CD4-positive, alpha-beta memory T cell (primary cell): ENCODE results near the gene SLC9A9. TPM values are rescaled to one million over a fixed set of nuclear protein-coding genes. Genes with fewer than 3 reads are reported as not detected.

Experiments used
- CTCF ChIA-PET: fragments of 350-600 bp; sonication (Branson Sonifier 250); formaldehyde crosslinking; loops from one replicate; lab custom pipeline; 2021; ENCODE audit warnings: inconsistent platforms; ENCODE audit not compliant: partially characterized antibody; lab: Charles Lee
- POLR2A ChIA-PET: fragments of 350-600 bp; sonication (Branson Sonifier 250); formaldehyde crosslinking; loops from one replicate; lab custom pipeline; 2021; ENCODE audit not compliant: partially characterized antibody; lab: Charles Lee
- DNase-seq, 5 donors: peaks; one replicate each; pipeline versions ENCODE4 v3.0.0 to v3.0.0-alpha.2; 2020 to 2022; ENCODE audit warnings: mixed read lengths in 1 of 5
- H3K27ac ChIP-seq: one replicate; pipeline ENCODE4 v1.7.0; 2013; ENCODE audit warnings: low read depth, low read length
- H3K27me3 ChIP-seq: 2 replicates; pipeline ENCODE4 v1.7.0; 2013; ENCODE audit warnings: mild to moderate bottlenecking, low read length, moderate library complexity; ENCODE audit not compliant: insufficient read depth
- H3K36me3 ChIP-seq: 2 replicates; pipeline ENCODE4 v1.7.0; 2013; ENCODE audit warnings: mild to moderate bottlenecking, low read length, moderate library complexity; ENCODE audit not compliant: insufficient read depth
- H3K4me1 ChIP-seq: 2 replicates; pipeline ENCODE4 v1.7.0; 2013; ENCODE audit warnings: mild to moderate bottlenecking, low read length, moderate library complexity; ENCODE audit not compliant: insufficient read depth
- H3K4me3 ChIP-seq, 2 donors: one replicate each; pipeline ENCODE4 v1.7.0; 2013; ENCODE audit warnings: low read length in 2 of 2, mild to moderate bottlenecking in 1 of 2
- H3K9me3 ChIP-seq, 2 donors: one replicate each; pipeline ENCODE4 v1.7.0; 2013; ENCODE audit warnings: low read length in 2 of 2, control low read depth in 1 of 2; ENCODE audit not compliant: control insufficient read depth in 1 of 2
- H3K27ac Mint-ChIP-seq, 7 donors: one replicate each; pipeline ENCODE4 v1.8.0; 2020 to 2021; ENCODE audit warnings: mixed read lengths in 7 of 7, mild to moderate bottlenecking in 6 of 7, inconsistent platforms in 3 of 7, moderate library complexity in 3 of 7
- H3K27me3 Mint-ChIP-seq, 2 donors: one replicate each; pipeline ENCODE4 v1.8.0; 2020 to 2021; ENCODE audit warnings: mixed read lengths in 2 of 2
- H3K36me3 Mint-ChIP-seq, 2 donors: one replicate each; pipeline ENCODE4 v1.8.0; 2020 to 2021; ENCODE audit warnings: mixed read lengths in 2 of 2, inconsistent platforms in 1 of 2, mild to moderate bottlenecking in 1 of 2
- H3K4me1 Mint-ChIP-seq, 4 donors: one replicate each; pipeline ENCODE4 v1.8.0; 2020 to 2021; ENCODE audit warnings: mixed read lengths in 4 of 4, mild to moderate bottlenecking in 1 of 4
- H3K4me3 Mint-ChIP-seq, 8 donors: one replicate each; pipeline ENCODE4 v1.8.0; 2020 to 2021; ENCODE audit warnings: mixed read lengths in 8 of 8, mild to moderate bottlenecking in 7 of 8, moderate library complexity in 6 of 8, inconsistent platforms in 3 of 8
- H3K9me3 Mint-ChIP-seq, 8 donors: one replicate each; pipeline ENCODE4 v1.8.0; 2020 to 2021; ENCODE audit warnings: mixed read lengths in 8 of 8, mild to moderate bottlenecking in 5 of 8, inconsistent platforms in 3 of 8, moderate library complexity in 1 of 8
- intact Hi-C: fragments of 100-400 bp; cut with micrococcal nuclease; formaldehyde crosslinking; loops from one replicate; pipeline ENCODE4 v1.15.1; 2023
- polyA plus RNA-seq, 2 donors: library from polyadenylated mRNA; unstranded; fragments of 300-500 nt; fragmentation: Illumina TruSeq; gene quantifications; one replicate each; pipeline ENCODE4 v1.2.3, GENCODE V29; 2021
- total RNA-seq, 2 experiments: library from RNA; stranded (reverse); gene quantifications; one replicate each; pipeline ENCODE4 v1.2.3, GENCODE V29; 2021

SLC9A9 gene
- total and polyA plus RNA-seq, 4 experiments from 2014 or later = 30.8 to 35.5 (median 34.4) TPM

DNA sequence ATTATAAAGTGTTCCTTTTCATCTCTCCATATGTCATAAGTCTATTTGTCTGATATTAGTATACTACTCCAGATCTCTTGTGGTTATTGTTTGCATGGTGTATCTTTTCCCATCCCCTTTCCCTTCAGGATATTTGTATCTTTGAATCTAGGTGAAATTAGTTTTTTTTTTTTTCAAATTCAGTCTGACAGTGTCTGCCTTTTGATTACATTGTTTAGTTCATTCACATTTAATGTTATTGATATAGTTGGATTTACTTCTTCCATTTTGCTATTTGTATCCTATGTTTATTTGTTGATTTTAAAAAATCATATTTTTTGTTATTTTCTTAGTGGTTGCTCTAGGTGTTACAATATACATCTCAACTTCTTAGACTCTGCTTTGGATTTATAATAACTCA is 445.7 kb downstream of the SLC9A9 start:
- H3K9me3 ChIP-seq = no peaks in the 10 kb centered on the region
- no peak overlapping the region for H3K27ac ChIP-seq
- Mint-ChIP-seq H3K4me3 (no peak overlapping the region), H3K27ac (no peak overlapping the region), H3K9me3 (peaks cover 0 to 7% (median under 1%) of the 10 kb centered on the region in 8 donors), H3K27me3 (no peaks in the 10 kb centered on the region), H3K36me3 (peaks cover 0 to 9% of the 10 kb centered on the region in 2 donors), H3K4me1 (no peaks in the 10 kb centered on the region)
- ChIA-PET POLR2A (no interaction called here), CTCF (no interaction called here)
- intact Hi-C loops = no loop called here
- DNase-seq = no peak
- H3K36me3 ChIP-seq = no peaks in the 10 kb centered on the region
- H3K27me3 ChIP-seq = no peaks in the 10 kb centered on the region
- no peaks in the 10 kb centered on the region for H3K4me1 ChIP-seq
- H3K4me3 ChIP-seq = no peak overlapping the region

DNA sequence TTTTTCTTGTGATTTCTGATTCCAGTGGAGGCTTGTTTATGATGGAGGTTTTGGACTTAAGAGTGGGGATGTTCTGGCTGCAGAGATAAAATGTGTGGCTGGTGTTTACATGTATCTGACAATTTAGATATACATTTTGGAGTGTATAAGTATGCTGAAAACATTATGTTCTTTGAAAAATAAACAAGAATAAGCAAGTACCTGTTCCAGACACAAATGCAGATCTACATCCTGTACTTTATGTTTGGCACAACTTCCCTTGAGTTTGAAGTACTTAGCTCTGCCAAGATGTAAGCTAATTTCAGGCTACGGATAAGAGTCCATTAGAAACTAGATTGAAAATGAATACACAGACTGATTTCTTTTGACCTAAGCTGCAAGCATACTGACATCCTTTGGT is 451.5 kb downstream of the SLC9A9 start:
- Histone ChIP-seq H3K9me3 (no peaks in the 10 kb centered on the region), H3K36me3 (no peaks in the 10 kb centered on the region), H3K27me3 (no peaks in the 10 kb centered on the region), H3K4me3 (no peak overlapping the region), H3K27ac (no peak overlapping the region), H3K4me1 (no peaks in the 10 kb centered on the region)
- POLR2A ChIA-PET = no interaction called here
- CTCF ChIA-PET = no interaction called here
- Mint-ChIP-seq H3K4me3 (no peak overlapping the region), H3K4me1 (no peaks in the 10 kb centered on the region), H3K27ac (no peak overlapping the region), H3K27me3 (no peaks in the 10 kb centered on the region), H3K9me3 (peaks cover 0 to 21% (median 12%) of the 10 kb centered on the region in 8 donors), H3K36me3 (peaks cover 17 to 33% of the 10 kb centered on the region in 2 donors)
- intact Hi-C loops = no loop called here
- no peak for DNase-seq

DNA sequence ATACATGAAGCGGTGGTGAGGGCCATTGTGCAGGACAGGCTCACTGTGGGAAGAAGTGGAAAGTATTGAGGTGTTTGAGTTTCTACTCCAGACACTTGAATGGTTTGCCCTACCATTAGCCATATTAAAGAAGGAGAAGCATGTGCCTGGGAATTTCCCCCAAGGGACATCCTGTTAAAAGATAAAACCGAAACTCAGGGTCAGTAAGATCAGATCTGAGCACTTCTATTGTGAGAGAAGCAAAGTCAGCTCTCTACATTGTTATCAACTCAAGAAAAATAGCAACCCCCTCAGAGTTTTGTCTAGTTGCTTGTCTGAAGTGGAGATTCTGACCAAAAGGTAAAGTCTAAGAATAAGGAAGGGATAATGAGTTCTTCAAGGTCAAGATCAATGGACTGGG is 458.9 kb downstream of the SLC9A9 start:
- H3K4me3 ChIP-seq = no peak overlapping the region

DNA sequence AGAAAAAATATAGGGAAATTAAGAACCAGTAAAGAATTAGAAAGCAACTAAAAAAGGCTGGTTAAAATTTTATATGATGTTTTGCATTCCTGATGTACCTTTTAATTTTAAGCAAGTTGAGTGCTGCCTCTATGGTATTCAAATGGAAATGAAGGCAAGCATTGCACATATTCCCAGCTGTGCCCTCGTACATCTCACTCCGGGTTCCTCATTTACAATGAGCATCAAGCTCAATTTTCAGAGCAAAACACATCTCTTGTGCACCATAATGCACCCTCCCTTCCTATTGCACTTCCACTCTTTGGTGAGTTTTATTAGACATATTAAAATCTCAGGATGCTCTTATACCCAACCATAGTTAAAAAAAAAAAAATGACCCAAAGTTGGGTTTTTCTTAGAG is 460.8 kb downstream of the SLC9A9 start:
- H3K4me1 ChIP-seq = no peaks in the 10 kb centered on the region
- peaks cover 5 to 13% of the 10 kb centered on the region in 2 donors for H3K36me3 Mint-ChIP-seq
- H3K4me1 Mint-ChIP-seq = no peaks in the 10 kb centered on the region
- no peak for DNase-seq
- no peak overlapping the region for H3K4me3 Mint-ChIP-seq
- intact Hi-C loops = no loop called here
- no peak overlapping the region for H3K4me3 ChIP-seq
- H3K36me3 ChIP-seq = no peaks in the 10 kb centered on the region
- no peaks in the 10 kb centered on the region for H3K27me3 ChIP-seq
- no peaks in the 10 kb centered on the region for H3K27me3 Mint-ChIP-seq
- H3K9me3 Mint-ChIP-seq = peaks cover 0 to 11% (median under 1%) of the 10 kb centered on the region in 8 donors
- H3K9me3 ChIP-seq = no peaks in the 10 kb centered on the region
- POLR2A ChIA-PET = no interaction called here
- H3K27ac ChIP-seq = no peak overlapping the region
- no peak overlapping the region for H3K27ac Mint-ChIP-seq
- CTCF ChIA-PET = no interaction called here

More for the DNA sequence above, 458.9 kb downstream of the SLC9A9 start:
- Histone ChIP-seq H3K27ac (no peak overlapping the region), H3K36me3 (no peaks in the 10 kb centered on the region), H3K4me1 (no peaks in the 10 kb centered on the region), H3K9me3 (no peaks in the 10 kb centered on the region), H3K27me3 (no peaks in the 10 kb centered on the region)
- H3K4me3 Mint-ChIP-seq = no peak overlapping the region
- peaks cover 8 to 25% of the 10 kb centered on the region in 2 donors for H3K36me3 Mint-ChIP-seq
- POLR2A ChIA-PET = no interaction called here
- H3K27me3 Mint-ChIP-seq = no peaks in the 10 kb centered on the region
- CTCF ChIA-PET = no interaction called here
- no peak for DNase-seq
- peaks cover 0 to 21% (median 5%) of the 10 kb centered on the region in 8 donors for H3K9me3 Mint-ChIP-seq
- H3K4me1 Mint-ChIP-seq = no peaks in the 10 kb centered on the region
- intact Hi-C loops = no loop called here
- H3K27ac Mint-ChIP-seq = no peak overlapping the region

DNA sequence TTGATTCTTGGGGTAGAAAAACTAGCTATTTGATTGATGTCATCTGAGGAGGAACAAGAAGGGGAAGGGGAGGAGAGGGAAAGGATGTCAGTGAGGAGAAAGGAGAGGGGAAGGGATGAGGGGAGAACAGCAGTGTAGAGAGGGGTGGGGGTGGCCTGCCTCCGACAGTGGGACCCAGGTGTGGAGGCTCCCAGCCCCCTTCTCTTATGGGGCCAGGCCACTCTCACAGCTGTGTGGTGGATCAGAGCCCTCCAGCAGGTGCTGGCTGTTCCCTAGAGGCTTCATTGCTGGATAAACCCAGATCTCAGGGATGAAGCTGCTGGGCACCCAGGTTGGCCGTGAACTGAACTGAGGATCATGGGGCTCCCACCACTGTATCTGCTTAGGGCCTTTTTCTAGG is 464.2 kb downstream of the SLC9A9 start:
- no peaks in the 10 kb centered on the region for H3K4me1 ChIP-seq
- no peak for DNase-seq
- H3K36me3 ChIP-seq = no peaks in the 10 kb centered on the region
- no peaks in the 10 kb centered on the region for H3K27me3 ChIP-seq
- H3K4me3 ChIP-seq = no peak overlapping the region
- intact Hi-C loops = no loop called here
- no peak overlapping the region for H3K27ac ChIP-seq
- ChIA-PET CTCF (no interaction called here), POLR2A (no interaction called here)
- Mint-ChIP-seq H3K27me3 (no peaks in the 10 kb centered on the region), H3K36me3 (peaks cover 12 to 16% of the 10 kb centered on the region in 2 donors), H3K4me3 (no peak overlapping the region), H3K27ac (no peak overlapping the region), H3K9me3 (no peaks in the 10 kb centered on the region), H3K4me1 (peaks cover 0 to under 1% (median 0%) of the 10 kb centered on the region in 4 donors)
- no peaks in the 10 kb centered on the region for H3K9me3 ChIP-seq

DNA sequence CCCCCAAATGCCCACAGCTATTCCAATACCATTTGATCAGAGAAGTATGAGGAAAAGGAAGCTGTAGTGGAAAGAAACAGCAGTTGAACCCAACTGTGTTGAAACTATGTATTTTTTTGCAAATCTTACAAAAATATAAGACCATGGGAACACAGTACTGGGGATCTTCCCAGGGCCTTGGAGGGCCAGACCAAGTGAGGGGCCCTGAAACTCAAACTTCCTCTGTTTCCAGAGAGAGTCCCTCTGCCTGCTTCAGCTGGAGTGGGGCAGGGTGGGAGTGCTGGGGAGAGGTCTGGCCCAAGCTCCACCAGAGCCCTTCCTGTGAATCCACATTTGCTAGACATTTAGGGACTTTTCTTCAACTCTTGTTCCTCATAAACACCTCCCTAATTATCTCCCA is 464.8 kb downstream of the SLC9A9 start:
- H3K27ac Mint-ChIP-seq = peak overlapping the region in 2 of 7 donors; percentile 2 to 61
- H3K27me3 Mint-ChIP-seq = no peaks in the 10 kb centered on the region
- Histone ChIP-seq H3K27ac (no peak overlapping the region), H3K9me3 (no peaks in the 10 kb centered on the region), H3K4me3 (no peak overlapping the region), H3K27me3 (no peaks in the 10 kb centered on the region), H3K36me3 (no peaks in the 10 kb centered on the region), H3K4me1 (no peaks in the 10 kb centered on the region)
- H3K4me1 Mint-ChIP-seq = peaks cover 0 to 3% (median 0%) of the 10 kb centered on the region in 4 donors
- peaks cover 12 to 16% of the 10 kb centered on the region in 2 donors for H3K36me3 Mint-ChIP-seq
- intact Hi-C loops = no loop called here
- ChIA-PET CTCF (no interaction called here), POLR2A (no interaction called here)
- no peak for DNase-seq
- no peak overlapping the region for H3K4me3 Mint-ChIP-seq
- no peaks in the 10 kb centered on the region for H3K9me3 Mint-ChIP-seq

DNA sequence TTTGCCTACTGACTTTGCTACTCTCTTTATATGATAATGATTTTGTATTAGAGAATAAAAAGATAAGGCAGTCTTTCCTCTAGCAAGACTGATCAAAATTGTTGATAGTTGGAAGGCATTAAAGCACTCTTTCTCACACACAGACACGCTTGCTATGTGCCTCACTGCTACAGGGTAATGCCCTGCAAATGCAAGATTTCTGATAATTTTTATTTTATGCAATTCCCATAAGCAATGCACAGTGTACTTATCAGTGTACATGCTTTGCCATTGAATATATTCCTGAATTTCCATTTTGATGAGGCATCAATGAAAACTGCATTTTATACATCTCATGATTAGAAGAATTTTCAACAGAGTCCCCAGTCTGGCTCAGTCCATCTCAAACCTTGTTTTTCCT is 465.5 kb downstream of the SLC9A9 start:
- H3K4me3 ChIP-seq = no peak overlapping the region
- H3K4me1 ChIP-seq = no peaks in the 10 kb centered on the region
- H3K27me3 ChIP-seq = no peaks in the 10 kb centered on the region
- Mint-ChIP-seq H3K36me3 (peaks cover 13 to 19% of the 10 kb centered on the region in 2 donors), H3K27me3 (no peaks in the 10 kb centered on the region), H3K27ac (no peak overlapping the region), H3K9me3 (no peaks in the 10 kb centered on the region), H3K4me3 (no peak overlapping the region), H3K4me1 (peaks cover 0 to 3% (median 0%) of the 10 kb centered on the region in 4 donors)
- intact Hi-C loops = no loop called here
- H3K27ac ChIP-seq = no peak overlapping the region
- no peaks in the 10 kb centered on the region for H3K9me3 ChIP-seq
- no peak for DNase-seq
- H3K36me3 ChIP-seq = no peaks in the 10 kb centered on the region
- CTCF ChIA-PET = no interaction called here
- POLR2A ChIA-PET = no interaction called here

DNA sequence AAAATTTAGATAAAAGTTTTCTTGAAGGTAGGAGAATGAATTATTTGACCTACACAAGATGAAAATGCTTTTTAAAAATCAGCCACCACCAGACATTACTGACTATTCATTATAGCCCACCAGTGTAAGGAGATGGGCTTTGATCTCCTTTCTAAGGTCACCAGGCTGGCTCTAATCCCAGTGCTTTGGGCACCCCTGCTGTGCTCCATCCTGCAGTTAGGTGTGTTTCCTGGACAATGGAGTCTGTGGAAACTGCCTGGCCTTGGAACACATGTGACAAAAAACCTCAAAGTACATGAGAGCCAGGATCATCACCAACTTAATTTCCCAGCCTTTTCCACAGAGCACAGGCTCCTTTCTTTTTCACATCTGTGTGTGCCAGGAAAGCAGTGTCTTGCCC is 467.8 kb downstream of the SLC9A9 start:
- no peaks in the 10 kb centered on the region for H3K9me3 ChIP-seq
- POLR2A ChIA-PET = no interaction called here
- no peaks in the 10 kb centered on the region for H3K4me1 ChIP-seq
- H3K36me3 Mint-ChIP-seq = peaks cover 15 to 17% of the 10 kb centered on the region in 2 donors
- peaks cover 0 to 3% (median 0%) of the 10 kb centered on the region in 4 donors for H3K4me1 Mint-ChIP-seq
- DNase-seq = no peak
- H3K4me3 Mint-ChIP-seq = no peak overlapping the region
- no peak overlapping the region for H3K27ac ChIP-seq
- H3K27ac Mint-ChIP-seq = peak overlapping the region in 1 of 7 donors; percentile 32
- no peaks in the 10 kb centered on the region for H3K9me3 Mint-ChIP-seq
- intact Hi-C loops = no loop called here
- H3K4me3 ChIP-seq = no peak overlapping the region
- H3K27me3 ChIP-seq = no peaks in the 10 kb centered on the region
- H3K36me3 ChIP-seq = no peaks in the 10 kb centered on the region
- CTCF ChIA-PET = no interaction called here
- no peaks in the 10 kb centered on the region for H3K27me3 Mint-ChIP-seq
